Adrenal gland (tissue), 12 donors: ENCODE data around the gene SLC45A2. TPM values are rescaled to one million over a fixed set of nuclear protein-coding genes. Genes with fewer than 3 reads are reported as not detected.
"Not testable (repeated sequence)": the region's sequence is repeated elsewhere in the genome, so short reads cannot be mapped to it uniquely, and the experiment has no call there.

ENCODE experiments used
- DNase-seq, 7 donors: peaks; one replicate each; pipeline ENCODE4 v3.0.0-alpha.2; 2019 to 2020
- H3K27ac ChIP-seq, 5 donors: fragments of 200-600 bp; sonication (generic) in 4 of 5; 1 replicate in 3 of 5; 2 replicates in 2 of 5; pipeline versions ENCODE4 v1.5.1 to v1.8.0; 2016 to 2020; ENCODE audit warnings: mild to moderate bottlenecking in 1 of 5
- H3K27me3 ChIP-seq: fragments of 200-600 bp; 2 replicates; pipeline ENCODE4 v1.8.0; 2021
- H3K36me3 ChIP-seq, 2 donors: fragments of 200-600 bp; replicated peaks in 1 of 2; 1 replicate in 1 of 2; 2 replicates in 1 of 2; pipeline versions ENCODE4 v1.5.1 to v1.8.0; 2018 to 2022
- H3K4me1 ChIP-seq, 2 donors: fragments of 200-600 bp; replicated peaks in 1 of 2; 1 replicate in 1 of 2; 2 replicates in 1 of 2; pipeline versions ENCODE4 v1.5.1 to v1.8.0; 2018 to 2021
- H3K4me3 ChIP-seq, 4 donors: fragments of 200-600 bp; sonication (generic) in 3 of 4; one replicate each; pipeline ENCODE4 v1.5.1; 2016 to 2018
- H3K9me3 ChIP-seq, 3 donors: fragments of 200-600 bp; sonication (generic) in 1 of 3; replicated peaks in 1 of 3; 1 replicate in 2 of 3; 2 replicates in 1 of 3; pipeline versions ENCODE4 v1.5.1 to v1.8.0; 2016 to 2021
- POLR2A ChIP-seq, 2 donors: fragments of 450-650 bp; IDR thresholded peaks; one replicate each; pipeline ENCODE4 v1.6.1; 2017; ENCODE audit warnings: antibody characterized with exemption in 2 of 2, mild to moderate bottlenecking in 2 of 2, moderate library complexity in 1 of 2
- WGBS, 4 donors: extraction: QIAGEN DNeasy Blood & Tissue Kit in 2 of 4; methylation state at CpG; one replicate each; pipeline versions ENCODE4 v1.1.5 to v1.1.7; 2013 to 2017; 5-methylcytosine and 5-hydroxymethylcytosine counted together
- intact Hi-C, 2 donors: fragments of 100-400 bp; cut with DNase I; formaldehyde crosslinking; loops; one replicate each; pipeline versions ENCODE4 v1.14.1 to v1.15.0; 2022 to 2023
- polyA plus RNA-seq, 3 donors: library from polyadenylated mRNA; stranded (reverse); fragments of 200-250 nt in 2 of 3; fragments of 350-450 nt in 1 of 3; fragmentation: Illumina TruSeq in 1 of 3; extraction: RNeasy Lipid Tissue Mini Kit (QIAGEN cat#74804) in 1 of 3; gene quantifications; one replicate each; pipeline ENCODE4 v1.2.3, GENCODE V29; 2013 to 2014
- total RNA-seq, 9 donors: library from RNA; depleted of rRNA in 4 of 9; stranded (reverse); fragments of >200 nt in 4 of 9; fragments of 120-200 nt in 1 of 9; fragmentation: NEBNext Ultra II Directional in 1 of 9; extraction: Animal tissue kit (Norgen Biotek cat#: 25700) in 1 of 9; gene quantifications; one replicate each; pipeline versions ENCODE4 v1.1.0 to v1.2.4, GENCODE V29; 2013 to 2023
- TF ChIP-seq, protein P1 (sequence below), 6 experiments: fragments of 450-650 bp in 4 of 6; fragments of 200-600 bp in 2 of 6; sonication (generic) in 1 of 6; IDR thresholded peaks; 1 replicate in 5 of 6; 2 replicates in 1 of 6; pipeline versions ENCODE4 v1.5.1 to v1.8.0; 2016 to 2021; ENCODE audit warnings: antibody characterized with exemption in 6 of 6, mild to moderate bottlenecking in 2 of 6, moderate library complexity in 1 of 6
- donor health status: healthy with polysubstance abuse.
- donor health status: Bipolar disorder and iron deficiency.
- donor health status: DM: yes; HTN: yes; CAD: no.
- donor health status: DM: no; HTN: no; CAD: no.
- donor health status: DM: no; HTN: no; CAD: no.
- donor health status: DM: yes; HTN: yes; CAD: no.

The SLC45A2 gene
- total and polyA plus RNA-seq, 12 donors = 0.03 to 0.44 (median 0.16) TPM; not detected in 9

DNA sequence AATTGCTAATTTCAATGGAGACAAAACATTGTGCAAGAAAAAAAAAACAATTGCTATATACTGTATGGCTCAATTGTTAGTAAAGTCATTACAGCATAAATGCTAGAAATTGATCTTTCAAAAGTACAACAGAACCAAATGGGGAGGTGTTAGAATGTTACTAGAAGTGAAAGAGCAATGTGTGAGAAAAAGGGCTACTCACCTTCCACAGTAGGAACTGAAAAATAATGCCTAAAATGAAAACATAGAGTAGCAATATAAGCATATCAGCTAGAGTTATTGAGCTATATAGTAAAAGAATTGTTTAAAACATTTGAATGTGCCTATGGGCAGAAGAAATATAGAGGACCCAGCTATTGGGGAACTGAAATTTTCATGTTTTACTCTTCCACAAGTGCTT, 59.2 kb downstream of the SLC45A2 start:
- no peaks in the 10 kb centered on the region for H3K4me1 ChIP-seq
- DNase-seq = no peak
- no peak overlapping the region for H3K4me3 ChIP-seq
- intact Hi-C loops = no loop called here
- H3K9me3 ChIP-seq = no peaks in the 10 kb centered on the region
- H3K27ac ChIP-seq = no peak overlapping the region
- TF ChIP-seq, protein P1, sequence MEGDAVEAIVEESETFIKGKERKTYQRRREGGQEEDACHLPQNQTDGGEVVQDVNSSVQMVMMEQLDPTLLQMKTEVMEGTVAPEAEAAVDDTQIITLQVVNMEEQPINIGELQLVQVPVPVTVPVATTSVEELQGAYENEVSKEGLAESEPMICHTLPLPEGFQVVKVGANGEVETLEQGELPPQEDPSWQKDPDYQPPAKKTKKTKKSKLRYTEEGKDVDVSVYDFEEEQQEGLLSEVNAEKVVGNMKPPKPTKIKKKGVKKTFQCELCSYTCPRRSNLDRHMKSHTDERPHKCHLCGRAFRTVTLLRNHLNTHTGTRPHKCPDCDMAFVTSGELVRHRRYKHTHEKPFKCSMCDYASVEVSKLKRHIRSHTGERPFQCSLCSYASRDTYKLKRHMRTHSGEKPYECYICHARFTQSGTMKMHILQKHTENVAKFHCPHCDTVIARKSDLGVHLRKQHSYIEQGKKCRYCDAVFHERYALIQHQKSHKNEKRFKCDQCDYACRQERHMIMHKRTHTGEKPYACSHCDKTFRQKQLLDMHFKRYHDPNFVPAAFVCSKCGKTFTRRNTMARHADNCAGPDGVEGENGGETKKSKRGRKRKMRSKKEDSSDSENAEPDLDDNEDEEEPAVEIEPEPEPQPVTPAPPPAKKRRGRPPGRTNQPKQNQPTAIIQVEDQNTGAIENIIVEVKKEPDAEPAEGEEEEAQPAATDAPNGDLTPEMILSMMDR (IDR thresholded peaks at IDR 0.05) = no peak
- TF ChIP-seq POLR2A (IDR thresholded peaks at IDR 0.05) = no peak
- H3K27me3 ChIP-seq = no peaks in the 10 kb centered on the region
- H3K36me3 ChIP-seq = no peaks in the 10 kb centered on the region

DNA sequence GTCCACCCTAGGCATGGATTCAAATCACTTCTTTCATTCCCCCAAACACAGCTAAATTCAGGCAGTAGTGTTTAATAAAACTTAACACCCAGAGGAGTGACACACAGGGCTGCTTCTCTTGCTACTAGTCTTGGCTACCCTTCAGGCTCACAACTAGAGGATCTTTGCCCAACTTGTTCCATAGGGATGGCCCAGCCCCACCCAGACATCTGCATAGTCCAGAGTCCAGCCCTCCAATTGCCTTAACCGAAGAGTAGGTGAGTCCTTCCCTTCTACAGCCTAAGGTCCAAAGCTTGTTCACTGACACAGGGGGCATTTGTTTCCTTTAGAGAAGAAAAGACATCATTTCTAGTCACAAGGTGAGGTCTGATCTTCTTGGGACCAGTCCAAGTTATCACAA, 63.5 kb downstream of the SLC45A2 start:
- H3K27me3 ChIP-seq = no peaks in the 10 kb centered on the region
- H3K4me1 ChIP-seq = no peaks in the 10 kb centered on the region
- no peak for DNase-seq
- intact Hi-C loops = no loop called here
- H3K9me3 ChIP-seq = peaks cover 0 to 6% (median 0%) of the 10 kb centered on the region in 3 donors
- no peak for TF ChIP-seq POLR2A (IDR thresholded peaks at IDR 0.05)
- TF ChIP-seq, protein P1 (IDR thresholded peaks at IDR 0.05) = no peak
- H3K27ac ChIP-seq = no peak overlapping the region
- H3K36me3 ChIP-seq = no peaks in the 10 kb centered on the region
- WGBS, 4 donors = 79 to 100% (median 89%) methylated on average over 1 of the region's 1 CpG
- H3K4me3 ChIP-seq = no peak overlapping the region

GRCh38 chr5:33914844-33915243, 69.6 kb downstream of the SLC45A2 start:
- intact Hi-C loops, DNase-seq, H3K4me1 ChIP-seq, H3K9me3 ChIP-seq, H3K36me3 ChIP-seq, H3K27me3 ChIP-seq, H3K4me3 ChIP-seq, H3K27ac ChIP-seq: not testable (repeated sequence)
- WGBS, 4 donors = 93 to 96% (median 94%) methylated on average over 3 of the region's 3 CpGs

DNA sequence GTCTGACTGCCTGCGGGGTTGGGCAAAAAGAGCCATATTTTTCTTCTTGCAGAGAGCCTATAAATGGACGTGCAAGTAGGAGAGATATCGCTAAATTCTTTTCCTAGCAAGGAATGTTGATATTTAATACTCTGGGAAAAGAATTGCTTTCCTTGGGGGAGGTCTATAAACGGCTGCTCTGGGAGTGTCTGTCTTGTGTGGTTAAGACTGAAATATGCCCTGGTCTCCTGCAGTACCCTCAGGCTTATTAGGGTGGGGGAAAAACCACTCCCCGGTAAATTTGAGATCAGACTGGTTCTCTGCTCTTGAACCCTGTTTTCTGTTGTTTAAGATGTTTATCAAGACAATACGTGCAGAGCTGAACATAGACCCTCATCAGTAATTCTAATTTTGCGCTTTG, 78.2 kb downstream of the SLC45A2 start:
- DNase-seq = not testable (repeated sequence)

GRCh38 chr5:33905381-33905780, 79.1 kb downstream of the SLC45A2 start:
- no peak for DNase-seq
- intact Hi-C loops = no loop called here
- Histone ChIP-seq H3K4me3 (no peak overlapping the region), H3K4me1 (no peaks in the 10 kb centered on the region), H3K36me3 (no peaks in the 10 kb centered on the region), H3K9me3 (peaks cover 0 to 10% (median 0%) of the 10 kb centered on the region in 3 donors), H3K27ac (no peak overlapping the region), H3K27me3 (no peaks in the 10 kb centered on the region)
- TF ChIP-seq, protein P1 (IDR thresholded peaks at IDR 0.05) = no peak
- no peak for TF ChIP-seq POLR2A (IDR thresholded peaks at IDR 0.05)
- WGBS, 4 donors = 81 to 97% (median 94%) methylated on average over 1 of the region's 1 CpG

More for the DNA sequence above, 78.2 kb downstream of the SLC45A2 start:
- H3K4me3 ChIP-seq, H3K4me1 ChIP-seq, H3K27me3 ChIP-seq, H3K36me3 ChIP-seq, H3K27ac ChIP-seq, intact Hi-C loops: not testable (repeated sequence)
- WGBS, 4 donors = 78 to 87% (median 83%) methylated on average over 7 of the region's 7 CpGs
- H3K9me3 ChIP-seq = peaks cover 0 to 10% (median 0%) of the 10 kb centered on the region in 3 donors
